WTC11 (cell line): ENCODE measurements around the gene FASN. TPM values are rescaled to one million over a fixed set of nuclear protein-coding genes. Genes with fewer than 3 reads are reported as not detected.

Source experiments
- ATAC-seq: fragments of 200-7000 bp; cut with Tn5 transposase; 2 replicates; pipeline ENCODE4 v1.10.0; 2021; ENCODE audit warnings: mild to moderate bottlenecking, moderate library complexity
- CTCF ChIA-PET: fragments of 300-600 bp; sonication (Branson Sonifier 250); formaldehyde crosslinking; loops from one replicate; lab custom pipeline; 2021; ENCODE audit warnings: antibody characterized with exemption; lab: Charles Lee
- POLR2A ChIA-PET: fragments of 350-600 bp; sonication (Branson Sonifier 250); formaldehyde crosslinking; loops from one replicate; lab custom pipeline; 2021; ENCODE audit warnings: antibody characterized with exemption; lab: Charles Lee
- DNase-seq: peaks from one replicate; pipeline ENCODE4 v3.0.0; 2021; ENCODE audit warnings: low spot score
- H3K27ac Mint-ChIP-seq: 2 replicates; pipeline ENCODE4 v1.8.0; 2021; ENCODE audit warnings: mixed read lengths
- H3K27me3 Mint-ChIP-seq: 2 replicates; pipeline ENCODE4 v1.8.0; 2021; ENCODE audit warnings: low read depth, mild to moderate bottlenecking, moderate library complexity, mixed read lengths
- H3K36me3 Mint-ChIP-seq: 2 replicates; pipeline ENCODE4 v1.8.0; 2021; ENCODE audit warnings: mixed read lengths
- H3K4me1 Mint-ChIP-seq: 2 replicates; pipeline ENCODE4 v1.8.0; 2022; ENCODE audit warnings: mixed read lengths
- H3K4me3 Mint-ChIP-seq: 2 replicates; pipeline ENCODE4 v1.8.0; 2021; ENCODE audit warnings: mild to moderate bottlenecking, moderate library complexity, mixed read lengths
- H3K9me3 Mint-ChIP-seq: 2 replicates; pipeline ENCODE4 v1.8.0; 2021; ENCODE audit warnings: mixed read lengths
- AFF4 ChIP-seq: sonication (generic); formaldehyde crosslinking; IDR thresholded peaks from 2 replicates; pipeline ENCODE4 v1.8.1; 2023; ENCODE audit warnings: mild to moderate bottlenecking, missing genetic modification reagents, borderline replicate concordance
- CREB1 ChIP-seq: sonication (generic); formaldehyde crosslinking; IDR thresholded peaks from 2 replicates; pipeline ENCODE4 v1.8.0; 2023; ENCODE audit warnings: mild to moderate bottlenecking, missing genetic modification reagents
- CREM ChIP-seq: sonication (generic); formaldehyde crosslinking; IDR thresholded peaks from 2 replicates; pipeline ENCODE4 v1.8.1; 2022; ENCODE audit warnings: mild to moderate bottlenecking, missing genetic modification reagents, moderate library complexity
- FOXK1 ChIP-seq: sonication (generic); formaldehyde crosslinking; IDR thresholded peaks from 2 replicates; pipeline ENCODE4 v1.8.0; 2022; ENCODE audit warnings: mild to moderate bottlenecking, moderate library complexity, missing genetic modification reagents
- GABPB1 ChIP-seq: sonication (generic); formaldehyde crosslinking; IDR thresholded peaks from 2 replicates; pipeline ENCODE4 v1.8.1; 2023; ENCODE audit warnings: mild to moderate bottlenecking, missing genetic modification reagents
- GRHL2 ChIP-seq: fragments of 250-450 bp; sonication (Bioruptor Pico); IDR thresholded peaks from 2 replicates; pipeline ENCODE4 v1.8.0; 2022; ENCODE audit warnings: mild to moderate bottlenecking, moderate library complexity; ENCODE audit not compliant: insufficient replicate concordance, severe bottlenecking
- IRF2 ChIP-seq: sonication (generic); formaldehyde crosslinking; IDR thresholded peaks from 2 replicates; pipeline ENCODE4 v1.8.0; 2022; ENCODE audit warnings: low read depth, missing genetic modification reagents, borderline replicate concordance
- NFATC4 ChIP-seq: fragments of 250-450 bp; sonication (Bioruptor Pico); IDR thresholded peaks from 2 replicates; pipeline ENCODE4 v1.9.0; 2021; ENCODE audit warnings: mild to moderate bottlenecking
- NFE2L1 ChIP-seq: sonication (generic); formaldehyde crosslinking; IDR thresholded peaks from 2 replicates; pipeline ENCODE4 v1.8.1; 2023; ENCODE audit warnings: missing genetic modification reagents
- SMAD3 ChIP-seq: sonication (generic); formaldehyde crosslinking; IDR thresholded peaks from 2 replicates; pipeline ENCODE4 v1.8.0; 2022; ENCODE audit warnings: missing genetic modification reagents, mild to moderate bottlenecking, borderline replicate concordance
- ZNF263 ChIP-seq: sonication (generic); formaldehyde crosslinking; IDR thresholded peaks from 2 replicates; pipeline ENCODE4 v1.8.1; 2022; ENCODE audit warnings: low read depth, mild to moderate bottlenecking, moderate library complexity, missing genetic modification reagents
- ZNF425 ChIP-seq: fragments of 250-450 bp; sonication (Bioruptor Pico); conservative IDR thresholded peaks from 2 replicates; pipeline ENCODE4 v1.9.0; 2021; ENCODE audit warnings: mild to moderate bottlenecking
- ZNF512 ChIP-seq: sonication (generic); formaldehyde crosslinking; IDR thresholded peaks from 2 replicates; pipeline ENCODE4 v1.8.1; 2022; ENCODE audit warnings: missing genetic modification reagents, borderline replicate concordance
- ZNF671 ChIP-seq: fragments of 250-450 bp; sonication (Bioruptor Pico); IDR thresholded peaks from 2 replicates; pipeline ENCODE4 v1.8.0; 2021; ENCODE audit warnings: mild to moderate bottlenecking
- total RNA-seq: library from RNA; stranded (reverse); gene quantifications from 3 replicates; pipeline ENCODE4 v1.2.3, GENCODE V29; 2021
- TF ChIP-seq, protein P1 (sequence below): sonication (generic); formaldehyde crosslinking; conservative IDR thresholded peaks from 2 replicates; pipeline ENCODE4 v1.8.1; 2023; ENCODE audit warnings: mild to moderate bottlenecking, low read depth, missing genetic modification reagents, moderate library complexity
- TF ChIP-seq, protein P2 (sequence below): sonication (generic); formaldehyde crosslinking; IDR thresholded peaks from 2 replicates; pipeline ENCODE4 v1.8.0; 2023; ENCODE audit warnings: missing genetic modification reagents

Gene FASN
- total RNA-seq, 1 experiment from 2014 or later, result 742 TPM

DNA sequence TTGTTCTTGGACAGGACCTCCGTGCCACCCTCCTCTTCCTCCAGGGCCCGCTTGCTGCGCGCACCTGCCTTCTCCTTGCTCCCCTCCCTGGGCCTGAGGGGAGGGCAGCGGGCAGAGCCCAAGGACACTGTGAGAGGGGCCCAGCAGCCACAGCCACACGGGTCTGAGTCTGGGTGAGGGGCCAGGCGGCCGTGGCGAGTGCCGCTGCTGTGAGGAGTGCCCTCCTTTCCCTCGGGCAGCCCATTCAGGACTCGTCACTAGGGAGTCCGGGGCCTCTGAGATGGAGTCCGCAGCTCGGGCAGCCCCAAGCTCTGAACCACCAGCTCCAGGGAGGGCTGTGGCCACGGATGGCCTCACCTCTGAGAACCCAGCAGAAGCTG, 38.0 kb downstream of the FASN start (continued):
- TF ChIP-seq, protein P1, sequence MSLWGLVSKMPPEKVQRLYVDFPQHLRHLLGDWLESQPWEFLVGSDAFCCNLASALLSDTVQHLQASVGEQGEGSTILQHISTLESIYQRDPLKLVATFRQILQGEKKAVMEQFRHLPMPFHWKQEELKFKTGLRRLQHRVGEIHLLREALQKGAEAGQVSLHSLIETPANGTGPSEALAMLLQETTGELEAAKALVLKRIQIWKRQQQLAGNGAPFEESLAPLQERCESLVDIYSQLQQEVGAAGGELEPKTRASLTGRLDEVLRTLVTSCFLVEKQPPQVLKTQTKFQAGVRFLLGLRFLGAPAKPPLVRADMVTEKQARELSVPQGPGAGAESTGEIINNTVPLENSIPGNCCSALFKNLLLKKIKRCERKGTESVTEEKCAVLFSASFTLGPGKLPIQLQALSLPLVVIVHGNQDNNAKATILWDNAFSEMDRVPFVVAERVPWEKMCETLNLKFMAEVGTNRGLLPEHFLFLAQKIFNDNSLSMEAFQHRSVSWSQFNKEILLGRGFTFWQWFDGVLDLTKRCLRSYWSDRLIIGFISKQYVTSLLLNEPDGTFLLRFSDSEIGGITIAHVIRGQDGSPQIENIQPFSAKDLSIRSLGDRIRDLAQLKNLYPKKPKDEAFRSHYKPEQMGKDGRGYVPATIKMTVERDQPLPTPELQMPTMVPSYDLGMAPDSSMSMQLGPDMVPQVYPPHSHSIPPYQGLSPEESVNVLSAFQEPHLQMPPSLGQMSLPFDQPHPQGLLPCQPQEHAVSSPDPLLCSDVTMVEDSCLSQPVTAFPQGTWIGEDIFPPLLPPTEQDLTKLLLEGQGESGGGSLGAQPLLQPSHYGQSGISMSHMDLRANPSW, result no peak
- TF ChIP-seq ZNF671 (CRISPR knock-in tag) (no peak), AFF4 (CRISPR knock-in tag) (no peak), IRF2 (CRISPR knock-in tag) (no peak), GRHL2 (CRISPR knock-in tag) (no peak), ZNF263 (no peak), CREM (no peak), GABPB1 (CRISPR knock-in tag) (no peak), ZNF512 (CRISPR knock-in tag) (no peak)
- TF ChIP-seq, protein P2, sequence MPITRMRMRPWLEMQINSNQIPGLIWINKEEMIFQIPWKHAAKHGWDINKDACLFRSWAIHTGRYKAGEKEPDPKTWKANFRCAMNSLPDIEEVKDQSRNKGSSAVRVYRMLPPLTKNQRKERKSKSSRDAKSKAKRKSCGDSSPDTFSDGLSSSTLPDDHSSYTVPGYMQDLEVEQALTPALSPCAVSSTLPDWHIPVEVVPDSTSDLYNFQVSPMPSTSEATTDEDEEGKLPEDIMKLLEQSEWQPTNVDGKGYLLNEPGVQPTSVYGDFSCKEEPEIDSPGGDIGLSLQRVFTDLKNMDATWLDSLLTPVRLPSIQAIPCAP (CRISPR knock-in tag), result no peak

DNA sequence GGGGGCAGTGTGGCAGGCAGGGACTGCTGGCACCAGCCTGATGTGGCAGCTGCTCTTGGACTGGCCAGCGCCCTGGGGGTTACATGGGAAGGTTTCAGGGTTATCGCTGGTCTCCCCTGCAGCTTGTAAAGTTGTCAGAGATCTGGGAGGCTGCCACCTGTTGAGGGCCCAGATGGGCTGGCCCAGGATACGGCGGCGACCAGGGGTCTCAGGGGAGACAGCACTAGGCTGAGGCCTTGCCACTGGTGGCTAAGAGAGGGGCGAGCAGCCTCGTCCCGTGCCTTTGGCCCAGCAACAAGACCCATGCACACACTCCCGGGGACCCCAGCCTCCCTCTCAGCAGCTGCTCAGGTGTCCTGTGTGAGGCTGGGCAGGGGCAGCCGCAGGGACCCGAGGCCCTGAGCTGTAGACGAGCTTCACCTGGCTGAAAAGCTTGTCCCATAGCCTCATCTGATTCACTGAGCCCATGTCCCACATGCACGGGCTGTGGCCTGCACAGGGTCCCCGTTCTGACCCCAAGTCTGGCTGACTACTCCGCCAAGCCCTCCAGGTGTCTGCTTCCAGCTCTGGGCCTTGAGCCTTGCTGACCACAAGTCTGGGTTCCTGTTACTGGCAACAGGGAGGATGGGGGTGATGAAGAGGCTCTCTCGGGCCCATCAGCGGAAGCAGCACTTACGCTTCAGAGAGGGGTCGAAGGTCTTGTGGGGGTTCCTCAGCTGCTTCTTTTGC, 38.6 kb downstream of the FASN start:
- DNase-seq (no peak), ATAC-seq (no peak)
- ChIA-PET POLR2A (interaction anchor here (1.5 kb wide), 1 partner anchor 29 kb away, joined by 4 read pairs; no protein-coding TSS in a partner anchor), CTCF (interaction anchor here (0.8 kb wide), 1 partner anchor 22 kb away, joined by 3 read pairs; the partner anchor contains the start of gene DCXR)
- TF ChIP-seq NFATC4 (0 out of 2 replicates have a peak, but pooled peaks have one; percentile 7), NFE2L1 (CRISPR knock-in tag) (no peak)
- H3K27ac Mint-ChIP-seq, result no peak overlapping the region
- no peaks in the 10 kb centered on the region for H3K4me1 Mint-ChIP-seq
- H3K4me3 Mint-ChIP-seq, result no peak overlapping the region
- peaks cover 8% of the 10 kb centered on the region; the same call in 1 of the 2 replicates for H3K36me3 Mint-ChIP-seq
- H3K9me3 Mint-ChIP-seq, result no peaks in the 10 kb centered on the region
- H3K27me3 Mint-ChIP-seq, result no peaks in the 10 kb centered on the region

DNA sequence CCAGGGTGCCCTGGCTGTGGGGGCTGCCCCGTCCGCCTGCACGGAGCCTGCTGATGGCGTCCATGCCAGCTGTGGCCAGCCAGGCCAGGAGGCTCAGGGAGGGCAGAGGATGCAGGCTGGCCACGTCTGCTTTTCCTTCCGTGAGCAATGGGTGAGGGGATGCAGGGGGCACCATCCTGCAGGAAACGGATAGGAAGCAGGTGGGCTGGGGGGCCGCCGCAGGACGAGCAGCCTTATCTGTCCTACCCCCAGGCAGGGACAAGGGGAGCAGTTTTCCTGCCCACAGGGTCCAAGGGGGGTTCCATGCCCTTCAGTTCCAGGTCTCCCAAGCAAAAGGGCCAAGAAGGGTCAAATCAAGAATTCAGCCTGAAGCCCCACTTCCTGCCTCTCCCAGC, 39.2 kb downstream of the FASN start:
- H3K4me1 Mint-ChIP-seq, result no peaks in the 10 kb centered on the region
- no peak for DNase-seq
- CTCF ChIA-PET, result no interaction called here
- no peaks in the 10 kb centered on the region for H3K27me3 Mint-ChIP-seq
- no peak overlapping the region for H3K27ac Mint-ChIP-seq
- TF ChIP-seq ZNF425 (no peak), CREB1 (CRISPR knock-in tag) (no peak), FOXK1 (CRISPR knock-in tag) (no peak), SMAD3 (CRISPR knock-in tag) (no peak)
- H3K9me3 Mint-ChIP-seq, result no peaks in the 10 kb centered on the region
- ATAC-seq, result no peak
- POLR2A ChIA-PET, result interaction anchor here (1.5 kb wide), 1 partner anchor 28 kb away, joined by 4 read pairs; no protein-coding TSS in a partner anchor
- H3K4me3 Mint-ChIP-seq, result no peak overlapping the region
- H3K36me3 Mint-ChIP-seq, result peaks cover 8% of the 10 kb centered on the region; the same call in 1 of the 2 replicates
